ENCODE measurements around the gene FGF18.
A peak's percentile ranks its signal among the peaks of the same experiment; 100 is the strongest.

FGF18 gene

GRCh38 chr5:171432076-171432475, 12.6 kb downstream of the FGF18 start:
- TF ChIP-seq, protein P1, sequence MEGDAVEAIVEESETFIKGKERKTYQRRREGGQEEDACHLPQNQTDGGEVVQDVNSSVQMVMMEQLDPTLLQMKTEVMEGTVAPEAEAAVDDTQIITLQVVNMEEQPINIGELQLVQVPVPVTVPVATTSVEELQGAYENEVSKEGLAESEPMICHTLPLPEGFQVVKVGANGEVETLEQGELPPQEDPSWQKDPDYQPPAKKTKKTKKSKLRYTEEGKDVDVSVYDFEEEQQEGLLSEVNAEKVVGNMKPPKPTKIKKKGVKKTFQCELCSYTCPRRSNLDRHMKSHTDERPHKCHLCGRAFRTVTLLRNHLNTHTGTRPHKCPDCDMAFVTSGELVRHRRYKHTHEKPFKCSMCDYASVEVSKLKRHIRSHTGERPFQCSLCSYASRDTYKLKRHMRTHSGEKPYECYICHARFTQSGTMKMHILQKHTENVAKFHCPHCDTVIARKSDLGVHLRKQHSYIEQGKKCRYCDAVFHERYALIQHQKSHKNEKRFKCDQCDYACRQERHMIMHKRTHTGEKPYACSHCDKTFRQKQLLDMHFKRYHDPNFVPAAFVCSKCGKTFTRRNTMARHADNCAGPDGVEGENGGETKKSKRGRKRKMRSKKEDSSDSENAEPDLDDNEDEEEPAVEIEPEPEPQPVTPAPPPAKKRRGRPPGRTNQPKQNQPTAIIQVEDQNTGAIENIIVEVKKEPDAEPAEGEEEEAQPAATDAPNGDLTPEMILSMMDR (IDR thresholded peaks at IDR 0.05): no peak
- H3K27ac ChIP-seq: no peak overlapping the region
- DNase-seq (ENCODE audit: low spot score): peak; percentile 54
- no peak overlapping the region for H3K4me3 ChIP-seq

DNA sequence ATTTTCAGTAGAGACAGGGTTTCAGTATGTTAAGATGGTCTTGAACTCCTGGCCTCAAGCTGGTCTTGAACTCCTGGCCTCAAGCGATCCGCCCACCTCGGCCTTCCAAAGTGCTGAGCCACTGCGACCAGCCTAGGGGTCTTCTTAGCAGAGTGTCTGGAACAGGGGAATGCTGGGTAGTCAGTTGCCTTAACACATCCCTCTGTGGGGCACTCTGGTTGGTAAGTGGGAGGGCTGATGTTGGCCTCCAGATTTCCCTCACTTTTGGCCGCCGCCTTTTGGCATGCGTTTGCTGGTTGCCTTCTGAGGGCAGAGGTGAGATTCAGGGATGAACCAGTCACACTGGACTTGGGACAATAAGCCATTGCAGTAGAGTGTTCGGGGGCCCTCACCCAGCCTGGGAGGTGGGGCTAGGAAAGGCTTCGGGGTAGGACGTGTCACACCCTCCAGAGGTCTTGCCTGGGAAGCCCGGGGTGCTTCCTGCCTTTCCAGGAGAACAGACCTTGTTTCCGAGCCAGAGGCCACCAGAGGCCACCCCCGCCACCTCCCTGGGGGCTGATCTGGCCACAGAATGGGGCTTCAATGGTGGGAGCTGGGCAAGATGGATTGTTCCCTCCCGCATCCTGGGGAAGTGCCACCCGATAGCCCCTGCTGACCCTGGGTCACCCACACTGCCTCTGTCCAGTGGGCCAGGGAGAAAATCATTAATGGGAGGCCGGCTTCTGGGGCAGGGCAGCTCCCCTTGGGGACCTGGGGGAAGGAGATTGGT, 13.3 kb downstream of the FGF18 start:
- no peak overlapping the region for H3K27ac ChIP-seq
- no peak overlapping the region for H3K4me3 ChIP-seq
- DNase-seq (ENCODE audit: low spot score): peak; percentile 63
- TF ChIP-seq, protein P1 (IDR thresholded peaks at IDR 0.05): no peak

GRCh38 chr5:171433352-171433698, 13.9 kb downstream of the FGF18 start:
- no peak overlapping the region for H3K4me3 ChIP-seq
- TF ChIP-seq, protein P1 (IDR thresholded peaks at IDR 0.05): no peak
- no peak overlapping the region for H3K27ac ChIP-seq
- DNase-seq (ENCODE audit: low spot score): no peak

DNA sequence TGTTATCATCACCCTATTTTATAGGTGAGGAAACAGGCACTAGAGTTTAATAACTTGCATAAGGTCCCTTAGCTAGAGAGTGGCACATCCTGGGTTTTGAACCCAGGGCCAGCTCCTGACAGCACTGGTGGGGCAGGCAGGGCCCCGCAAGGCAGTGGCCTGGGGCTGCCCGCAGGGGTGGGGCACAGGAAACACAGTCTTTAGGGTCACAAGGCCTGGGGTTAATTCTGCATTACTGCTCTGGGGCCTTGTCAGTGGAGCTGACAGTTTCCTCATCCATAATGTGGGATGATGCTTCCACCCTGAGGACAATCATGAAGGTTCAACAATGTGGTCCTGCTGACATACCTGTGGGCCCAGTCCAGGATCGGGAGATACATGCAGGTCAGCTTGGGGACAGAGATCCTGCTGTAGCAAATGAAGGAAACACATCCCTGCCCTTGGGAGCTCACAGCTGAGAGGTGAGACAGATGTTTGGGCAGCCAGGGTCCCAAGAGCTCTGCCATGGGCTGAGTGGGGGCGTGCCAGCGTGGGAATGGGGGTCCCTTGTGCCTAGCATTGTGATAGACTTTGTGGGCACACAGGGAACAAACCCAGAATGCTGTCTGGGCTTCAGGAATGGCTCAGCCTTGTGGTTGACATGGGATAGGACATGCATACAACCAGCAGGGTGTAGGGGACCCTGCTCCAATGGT, 14.7 kb downstream of the FGF18 start:
- TF ChIP-seq, protein P1 (IDR thresholded peaks at IDR 0.05): no peak
- DNase-seq (ENCODE audit: low spot score): no peak
- no peak overlapping the region for H3K4me3 ChIP-seq
- no peak overlapping the region for H3K27ac ChIP-seq

DNA sequence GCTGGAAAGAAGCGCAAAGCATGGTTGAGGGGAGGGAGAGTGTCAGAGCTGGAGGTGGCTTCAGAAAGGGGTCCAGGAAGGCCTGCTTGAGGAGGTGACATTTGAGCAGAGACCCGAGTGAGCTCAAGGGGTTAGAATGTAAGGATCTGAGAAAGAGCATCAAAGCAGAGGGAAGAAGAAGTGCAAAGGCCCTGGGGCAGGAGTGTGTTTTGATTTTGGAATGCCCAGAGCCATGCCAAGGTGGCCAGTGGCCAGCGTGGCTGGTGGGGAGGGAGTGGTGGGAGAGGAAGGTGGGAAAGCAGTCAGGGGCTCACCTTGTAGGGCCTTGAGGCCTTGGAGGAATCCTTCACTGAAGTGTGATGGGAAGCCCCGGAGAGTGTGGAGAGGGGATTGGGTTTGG, 15.4 kb downstream of the FGF18 start:
- no peak for DNase-seq (ENCODE audit: low spot score)
- TF ChIP-seq, protein P1 (IDR thresholded peaks at IDR 0.05): no peak
- no peak overlapping the region for H3K27ac ChIP-seq
- H3K4me3 ChIP-seq: no peak overlapping the region

DNA sequence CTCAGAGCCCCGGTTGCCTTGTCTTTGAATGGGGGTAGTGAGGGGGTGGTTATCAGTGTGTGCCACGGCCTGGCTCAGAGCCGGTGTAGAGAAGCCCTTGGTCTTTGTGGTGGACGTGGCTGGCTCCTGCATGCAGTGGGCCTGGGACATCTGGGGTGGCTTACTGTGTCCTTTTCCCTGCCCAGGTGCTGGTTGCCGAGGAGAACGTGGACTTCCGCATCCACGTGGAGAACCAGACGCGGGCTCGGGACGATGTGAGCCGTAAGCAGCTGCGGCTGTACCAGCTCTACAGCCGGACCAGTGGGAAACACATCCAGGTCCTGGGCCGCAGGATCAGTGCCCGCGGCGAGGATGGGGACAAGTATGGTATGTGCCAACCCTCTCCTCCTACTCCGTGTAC, 16.5 kb downstream of the FGF18 start:
- DNase-seq (ENCODE audit: low spot score): no peak
- no peak overlapping the region for H3K27ac ChIP-seq
- H3K4me3 ChIP-seq: no peak overlapping the region
- TF ChIP-seq, protein P1 (IDR thresholded peaks at IDR 0.05): no peak

- TF ChIP-seq, protein P1 (IDR thresholded peaks at IDR 0.05): no peak
- no peak for DNase-seq (ENCODE audit: low spot score)
- Histone ChIP-seq H3K27ac (no peak overlapping the region), H3K4me3 (no peak overlapping the region)
Observed at GRCh38 chr5:171436804-171437285, 17.4 kb downstream of the FGF18 start.

Data from coronary artery (tissue), 2 donors.